IMR-90 (cell line): ENCODE measurements around the gene COIL. TPM values are rescaled to one million over a fixed set of nuclear protein-coding genes. Genes with fewer than 3 reads are reported as not detected.

Experiments
- ATAC-seq: fragments of 200-7000 bp; cut with Tn5 transposase; 2 replicates; pipeline ENCODE4 v1.9.1; 2020; ENCODE audit warnings: low read depth, mild to moderate bottlenecking, moderate library complexity
- BruUV-seq: library from RNA; stranded (reverse); fragments of 400-500 nt; replicated peaks from 2 replicates; lab custom pipeline; 2021; lab: Mats Ljungman, UMichigan
- CTCF ChIA-PET: fragments of 300-600 bp; formaldehyde crosslinking; extraction: SDS; loops from one replicate; lab custom pipeline; 2021; ENCODE audit warnings: antibody characterized with exemption; lab: Yijun Ruan, JAX
- POLR2A ChIA-PET: fragments of 300-600 bp; sonication (Branson Sonifier 250); formaldehyde crosslinking; loops from one replicate; lab custom pipeline; 2022; ENCODE audit warnings: antibody characterized with exemption; ENCODE audit not compliant: unreplicated experiment; lab: Charles Lee
- DNase-seq: peaks from one replicate; pipeline ENCODE4 v3.0.0; 2013
- H2AFZ ChIP-seq: replicated peaks from 2 replicates; pipeline ENCODE3; 2013; ENCODE audit warnings: low read length, mild to moderate bottlenecking; ENCODE audit not compliant: poor library complexity
- H2AK5ac ChIP-seq: 2 replicates; pipeline ENCODE4 v1.6.1; 2013; ENCODE audit warnings: low read depth, low read length, inconsistent platforms
- H2AK9ac ChIP-seq: replicated peaks from 2 replicates; pipeline ENCODE3; 2013; ENCODE audit warnings: mild to moderate bottlenecking, low read depth, low read length, moderate library complexity; ENCODE audit not compliant: poor library complexity
- H2BK120ac ChIP-seq: 2 replicates; pipeline ENCODE4 v1.6.1; 2013; ENCODE audit warnings: low read depth, low read length, inconsistent platforms
- H2BK15ac ChIP-seq: 3 replicates; pipeline ENCODE4 v1.6.1; 2013; ENCODE audit warnings: low read depth, low read length, inconsistent platforms
- H2BK20ac ChIP-seq: 2 replicates; pipeline ENCODE4 v1.6.1; 2013; ENCODE audit warnings: low read depth, mild to moderate bottlenecking, inconsistent platforms, low read length, moderate library complexity
- H2BK5ac ChIP-seq: 2 replicates; pipeline ENCODE4 v1.6.1; 2013; ENCODE audit warnings: mild to moderate bottlenecking, low read depth, low read length, inconsistent platforms; ENCODE audit not compliant: poor library complexity, severe bottlenecking
- H3K14ac ChIP-seq: replicated peaks from 2 replicates; pipeline ENCODE4 v1.6.1; 2013; ENCODE audit warnings: low read depth, low read length, inconsistent platforms
- H3K18ac ChIP-seq: 2 replicates; pipeline ENCODE4 v1.6.1; 2013; ENCODE audit warnings: low read depth, low read length, control low read depth
- H3K23ac ChIP-seq: 2 replicates; pipeline ENCODE4 v1.6.1; 2013; ENCODE audit warnings: low read depth, low read length, inconsistent platforms
- H3K27ac ChIP-seq: 2 replicates; pipeline ENCODE4 v1.5.1; 2013; ENCODE audit warnings: mild to moderate bottlenecking, control low read depth, low read length; ENCODE audit not compliant: insufficient read depth
- H3K27me3 ChIP-seq: 2 replicates; pipeline ENCODE4 v1.6.1; 2013; ENCODE audit warnings: low read length; ENCODE audit not compliant: control insufficient read depth, insufficient read depth
- H3K36me3 ChIP-seq: 2 replicates; pipeline ENCODE4 v1.6.1; 2013; ENCODE audit warnings: low read length, mixed read lengths; ENCODE audit not compliant: control insufficient read depth, insufficient read depth
- H3K4ac ChIP-seq: 2 replicates; pipeline ENCODE4 v1.6.1; 2013; ENCODE audit warnings: low read depth, low read length, inconsistent platforms
- H3K4me1 ChIP-seq: 2 replicates; pipeline ENCODE4 v1.6.1; 2013; ENCODE audit warnings: low read length, mixed read lengths; ENCODE audit not compliant: control insufficient read depth, insufficient read depth
- H3K4me2 ChIP-seq: 2 replicates; pipeline ENCODE4 v1.6.1; 2013; ENCODE audit warnings: low read depth, mild to moderate bottlenecking, control low read depth, low read length, moderate library complexity
- H3K4me3 ChIP-seq: 2 replicates; pipeline ENCODE4 v1.5.1; 2013; ENCODE audit warnings: low read depth, mild to moderate bottlenecking, control low read depth, low read length, moderate library complexity; ENCODE audit not compliant: insufficient read depth
- H3K56ac ChIP-seq: 2 replicates; pipeline ENCODE4 v1.6.1; 2013; ENCODE audit warnings: low read length, inconsistent platforms; ENCODE audit not compliant: insufficient read depth; ENCODE audit errors: extremely low read depth
- H3K79me1 ChIP-seq, 2 experiments: 2 replicates each; pipeline ENCODE4 v1.6.1; 2013; ENCODE audit warnings: low read length in 2 of 2, inconsistent platforms in 1 of 2, low read depth in 1 of 2
- H3K9ac ChIP-seq: 2 replicates; pipeline ENCODE4 v1.6.1; 2013; ENCODE audit warnings: low read depth, low read length, control low read depth
- H3K9me1 ChIP-seq: 2 replicates; pipeline ENCODE4 v1.6.1; 2013; ENCODE audit warnings: low read length, inconsistent platforms; ENCODE audit not compliant: insufficient read depth
- H3K9me3 ChIP-seq: 2 replicates; pipeline ENCODE4 v1.6.1; 2013; ENCODE audit warnings: low read length; ENCODE audit not compliant: control insufficient read depth, insufficient read depth
- H4K20me1 ChIP-seq: 2 replicates; pipeline ENCODE4 v1.6.1; 2013; ENCODE audit warnings: low read length, inconsistent platforms; ENCODE audit not compliant: insufficient read depth
- H4K5ac ChIP-seq: 2 replicates; pipeline ENCODE4 v1.6.1; 2013; ENCODE audit warnings: mild to moderate bottlenecking, low read depth, low read length, control low read depth
- H4K8ac ChIP-seq, 2 experiments: 2 replicates each; pipeline ENCODE4 v1.6.1; 2013; ENCODE audit warnings: low read depth in 2 of 2, low read length in 2 of 2, control low read depth in 1 of 2, inconsistent platforms in 1 of 2
- H4K91ac ChIP-seq: 2 replicates; pipeline ENCODE4 v1.6.1; 2013; ENCODE audit warnings: low read depth, low read length, inconsistent platforms; ENCODE audit not compliant: insufficient read depth
- CEBPB ChIP-seq: IDR thresholded peaks from 2 replicates; pipeline ENCODE4 v1.6.1; 2012; ENCODE audit warnings: low read depth, low read length, improper control_type of control experiment
- MXI1 ChIP-seq: IDR thresholded peaks from 2 replicates; pipeline ENCODE4 v1.6.1; 2012; ENCODE audit warnings: low read depth, mild to moderate bottlenecking, low read length, moderate library complexity, borderline replicate concordance
- WGBS, 2 experiments: methylation state at CpG; one replicate each; pipeline versions ENCODE4 v1.1.5 to v1.1.7; 2013; ENCODE audit warnings: missing lambda C conversion rate in 2 of 2; ENCODE audit not compliant: insufficient read length in 1 of 2; ENCODE audit errors: extremely low coverage in 2 of 2; 5-methylcytosine and 5-hydroxymethylcytosine counted together
- dilution Hi-C: fragments of 300-500 bp; cut with HindIII; formaldehyde crosslinking; loops from one replicate; pipeline ENCODE4 v1.14.3; 2018; ENCODE audit warnings: low sequenced_read_pairs; ENCODE audit not compliant: unreplicated experiment
- in situ Hi-C: fragments of 300-500 bp; cut with MboI; formaldehyde crosslinking; loops from 3 replicates; pipeline ENCODE4 v1.14.3; 2019; ENCODE audit warnings: low sequenced_read_pairs, inconsistent platforms, mixed read lengths
- intact Hi-C: fragments of 100-400 bp; cut with micrococcal nuclease; formaldehyde crosslinking; loops from 2 replicates; pipeline ENCODE4 v1.10.0; 2022
- polyA plus RNA-seq, 3 experiments: library from polyadenylated mRNA; depleted of rRNA; stranded (reverse); fragments of >200 nt; gene quantifications; 2 replicates each; pipeline ENCODE4 v1.2.3, GENCODE V29; 2012; ENCODE audit warnings: low replicate concordance in 1 of 3
- total RNA-seq: library from RNA; depleted of rRNA; stranded (reverse); fragments of >200 nt; gene quantifications from 2 replicates; pipeline ENCODE4 v1.2.3, GENCODE V29; 2012

COIL gene
- total and polyA plus RNA-seq, 2 of the 4 experiments (the other 2 are of a cell fraction): 5.2 to 13.3 TPM

- no peak overlapping the region for H4K91ac ChIP-seq
- DNase-seq (no peak), ATAC-seq (no peak)
- H4K20me1 ChIP-seq: no peaks in the 10 kb centered on the region
- H2AK9ac ChIP-seq: no peak overlapping the region
- H3K4me2 ChIP-seq: no peak overlapping the region
- no peak overlapping the region for H3K18ac ChIP-seq
- H2AFZ ChIP-seq: no peak overlapping the region
- no peak overlapping the region for H3K4me3 ChIP-seq
- no peaks in the 10 kb centered on the region for H3K27me3 ChIP-seq
- peak overlapping the region; percentile 11 for H2BK5ac ChIP-seq
- H3K4ac ChIP-seq: no peak overlapping the region
- H3K27ac ChIP-seq: no peak overlapping the region
- no TSS peak for BruUV-seq
- dilution Hi-C loops (no loop called here), intact Hi-C loops (no loop called here), in situ Hi-C loops (no loop called here)
- no peak overlapping the region for H4K5ac ChIP-seq
- H2AK5ac ChIP-seq: no peak overlapping the region
- POLR2A ChIA-PET: no interaction called here
- no peak overlapping the region for H2BK15ac ChIP-seq
- TF ChIP-seq CEBPB: peak; percentile 23; the same call in 1 of the 2 replicates
- TF ChIP-seq MXI1: no peak
- H3K4me1 ChIP-seq: peaks cover 4% of the 10 kb centered on the region
- peaks cover 0 to 11% of the 10 kb centered on the region in 2 experiments; a peak in 3 of 4 replicates for H3K79me1 ChIP-seq
- no peaks in the 10 kb centered on the region for H3K36me3 ChIP-seq
- H3K9ac ChIP-seq: no peak overlapping the region
- CTCF ChIA-PET: no interaction called here
- WGBS, 2 experiments: no CpG with 5 or more reads among the region's 3 CpGs
- no peak overlapping the region; the same call in 1 of the 2 replicates for H2BK120ac ChIP-seq
- H3K56ac ChIP-seq: no peak overlapping the region
- no peak overlapping the region for H4K8ac ChIP-seq
- no peak overlapping the region for H2BK20ac ChIP-seq
- H3K9me3 ChIP-seq: no peaks in the 10 kb centered on the region
- no peaks in the 10 kb centered on the region for H3K9me1 ChIP-seq
- no peak overlapping the region for H3K23ac ChIP-seq
- H3K14ac ChIP-seq: 0 out of 2 replicates have a peak overlapping the region, but pooled peaks have one; percentile 46
Observed at GRCh38 chr17:56918916-56919315, 41.9 kb downstream of the COIL start.
